GM23248 (cell line): Measurements from ENCODE around the gene BAZ1B.

Source experiments
- EZH2 ChIP-seq: fragments of 200-600 bp; sonication (generic); IDR thresholded peaks from 2 replicates; pipeline ENCODE4 v1.6.1; 2018; ENCODE audit warnings: antibody characterized with exemption, mild to moderate bottlenecking; ENCODE audit not compliant: insufficient read depth, poor library complexity, severe bottlenecking
- EZH2phosphoT487 ChIP-seq: fragments of 200-600 bp; sonication (generic); IDR thresholded peaks from 2 replicates; pipeline ENCODE4 v1.6.1; 2018; ENCODE audit warnings: antibody characterized with exemption, moderate library complexity, mild to moderate bottlenecking, low read depth; ENCODE audit not compliant: insufficient read depth

GRCh38 chr7:73429215-73429614 lies 92.9 kb downstream of the BAZ1B start:
- TF ChIP-seq EZH2, result no peak
- TF ChIP-seq EZH2phosphoT487, result no peak
